ENCODE results near the gene CDKN2AIP. TPM values are rescaled to one million over a fixed set of nuclear protein-coding genes. Genes with fewer than 3 reads are reported as not detected.
A peak's percentile ranks its signal among the peaks of the same experiment; 100 is the strongest.

The CDKN2AIP gene
- total and polyA plus RNA-seq, 9 donors = 14.2 to 28.8 (median 19.2) TPM

DNA sequence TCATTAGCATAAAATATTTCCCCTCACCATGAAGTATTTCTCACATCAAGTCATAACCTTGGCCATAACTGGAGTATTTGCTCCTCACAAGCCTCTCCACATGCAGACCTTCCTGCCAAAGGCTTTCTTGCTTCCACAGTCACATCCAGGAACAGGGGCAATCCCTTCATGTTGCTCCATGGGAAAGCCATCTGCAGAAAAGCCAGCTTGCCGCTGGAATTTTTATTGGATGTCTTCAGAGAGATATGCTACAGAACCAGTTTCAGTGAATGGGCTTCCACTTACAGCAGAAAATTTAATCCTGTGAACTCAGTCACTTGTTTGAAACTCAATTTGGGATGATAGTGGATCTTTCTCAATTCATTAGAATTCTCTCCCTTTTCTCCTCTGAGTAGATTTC is 3.2 kb upstream of the CDKN2AIP start:
- intact Hi-C loops (cut with DNase I) = loop anchor here in 1 of 4 donors (10.0 kb wide), 1 partner anchor 64 kb away; the partner anchor contains the start of gene ING2
- 25 to 32% (median 32%) methylated on average over 1 of the region's 1 CpG for WGBS, 3 donors
- no peak for TF ChIP-seq POLR2A (IDR thresholded peaks at IDR 0.05)
- TF ChIP-seq, protein P1, sequence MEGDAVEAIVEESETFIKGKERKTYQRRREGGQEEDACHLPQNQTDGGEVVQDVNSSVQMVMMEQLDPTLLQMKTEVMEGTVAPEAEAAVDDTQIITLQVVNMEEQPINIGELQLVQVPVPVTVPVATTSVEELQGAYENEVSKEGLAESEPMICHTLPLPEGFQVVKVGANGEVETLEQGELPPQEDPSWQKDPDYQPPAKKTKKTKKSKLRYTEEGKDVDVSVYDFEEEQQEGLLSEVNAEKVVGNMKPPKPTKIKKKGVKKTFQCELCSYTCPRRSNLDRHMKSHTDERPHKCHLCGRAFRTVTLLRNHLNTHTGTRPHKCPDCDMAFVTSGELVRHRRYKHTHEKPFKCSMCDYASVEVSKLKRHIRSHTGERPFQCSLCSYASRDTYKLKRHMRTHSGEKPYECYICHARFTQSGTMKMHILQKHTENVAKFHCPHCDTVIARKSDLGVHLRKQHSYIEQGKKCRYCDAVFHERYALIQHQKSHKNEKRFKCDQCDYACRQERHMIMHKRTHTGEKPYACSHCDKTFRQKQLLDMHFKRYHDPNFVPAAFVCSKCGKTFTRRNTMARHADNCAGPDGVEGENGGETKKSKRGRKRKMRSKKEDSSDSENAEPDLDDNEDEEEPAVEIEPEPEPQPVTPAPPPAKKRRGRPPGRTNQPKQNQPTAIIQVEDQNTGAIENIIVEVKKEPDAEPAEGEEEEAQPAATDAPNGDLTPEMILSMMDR (IDR thresholded peaks at IDR 0.05) = no peak
- no peak for TF ChIP-seq EP300 (IDR thresholded peaks at IDR 0.05)
- H3K36me3 ChIP-seq = no peaks in the 10 kb centered on the region
- H3K4me1 ChIP-seq (ENCODE audit: insufficient read depth) = no peaks in the 10 kb centered on the region
- no peak overlapping the region for H3K27ac ChIP-seq
- no peak for DNase-seq
- H3K9me3 ChIP-seq = no peaks in the 10 kb centered on the region
- no peak overlapping the region for H3K4me3 ChIP-seq
- H3K27me3 ChIP-seq = no peaks in the 10 kb centered on the region

DNA sequence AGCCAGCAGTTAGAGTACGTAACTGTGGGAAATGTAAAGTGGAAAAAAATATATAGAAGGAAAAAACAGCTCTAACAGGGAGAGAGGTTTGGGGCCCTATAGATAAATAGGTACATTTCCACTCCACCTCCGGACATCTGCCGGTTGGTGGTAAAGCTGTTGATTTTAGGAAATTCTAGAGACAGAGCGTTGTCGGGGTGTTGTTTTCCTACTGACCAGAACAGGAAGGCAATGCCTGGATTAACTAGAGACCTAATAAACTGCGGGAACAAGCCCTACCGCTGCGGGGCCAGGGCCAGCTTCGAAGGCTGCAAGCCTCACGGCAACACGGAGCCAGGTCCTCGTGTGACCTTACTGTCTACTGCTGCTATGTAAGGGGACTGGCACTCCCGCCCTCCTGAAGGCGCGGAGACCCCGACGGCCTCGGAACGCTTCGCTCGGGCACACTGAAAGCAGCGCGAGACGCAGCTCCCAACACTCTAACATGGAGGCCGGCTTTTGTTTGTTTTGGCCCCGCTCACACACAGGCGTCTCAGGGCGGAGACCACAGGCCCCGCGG is 702 bp upstream of the CDKN2AIP start:
- H3K27me3 ChIP-seq = no peaks in the 10 kb centered on the region
- 1% methylated on average over 27 to 30 of the region's 30 CpGs for WGBS, 3 donors
- TF ChIP-seq EP300 (IDR thresholded peaks at IDR 0.05) (no peak), POLR2A (IDR thresholded peaks at IDR 0.05) (no peak)
- TF ChIP-seq, protein P1 (IDR thresholded peaks at IDR 0.05) = no peak
- no peaks in the 10 kb centered on the region for H3K36me3 ChIP-seq
- DNase-seq = no peak
- H3K4me1 ChIP-seq (ENCODE audit: insufficient read depth) = peaks cover 2% of the 10 kb centered on the region
- intact Hi-C loops (cut with DNase I) = loop anchor here in 1 of 4 donors (10.0 kb wide), 1 partner anchor 61 kb away; the partner anchor contains the start of gene ING2
- no peaks in the 10 kb centered on the region for H3K9me3 ChIP-seq
- H3K4me3 ChIP-seq = peak overlapping the region; percentile 93
- peak overlapping the region; percentile 84 to 99 for H3K27ac ChIP-seq

DNA sequence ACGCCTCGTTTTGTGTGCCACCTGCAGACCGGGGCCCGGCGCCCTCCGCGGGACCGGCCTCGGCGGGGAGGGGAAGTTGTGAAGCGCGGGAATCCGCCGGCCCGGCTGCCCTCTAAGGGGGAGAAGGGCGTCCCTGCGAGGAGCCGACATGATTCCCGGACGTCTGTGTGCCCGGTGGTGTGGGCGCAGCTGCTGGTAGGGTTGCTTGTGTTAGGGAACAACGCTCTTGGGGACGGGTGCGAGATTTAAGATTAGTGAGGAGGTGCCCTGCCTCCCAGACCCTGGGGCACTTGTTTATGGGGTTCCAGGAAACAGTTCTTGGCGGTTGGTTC is 627 bp downstream of the CDKN2AIP start:
- peak in 2 of 5 donors; percentile 40 to 46 for DNase-seq
- peaks cover 2% of the 10 kb centered on the region for H3K4me1 ChIP-seq (ENCODE audit: insufficient read depth)
- intact Hi-C loops (cut with DNase I) = loop anchor here in 1 of 4 donors (10.0 kb wide), 1 partner anchor 60 kb away; the partner anchor contains the start of gene ING2
- no peaks in the 10 kb centered on the region for H3K9me3 ChIP-seq
- no peaks in the 10 kb centered on the region for H3K27me3 ChIP-seq
- H3K36me3 ChIP-seq = no peaks in the 10 kb centered on the region
- H3K4me3 ChIP-seq = peak overlapping the region; percentile 93
- WGBS, 3 donors = 0 to 1% (median 0%) methylated on average over 26 of the region's 26 CpGs
- H3K27ac ChIP-seq = peak overlapping the region; percentile 84 to 99
- no peak for TF ChIP-seq EP300 (IDR thresholded peaks at IDR 0.05)

DNA sequence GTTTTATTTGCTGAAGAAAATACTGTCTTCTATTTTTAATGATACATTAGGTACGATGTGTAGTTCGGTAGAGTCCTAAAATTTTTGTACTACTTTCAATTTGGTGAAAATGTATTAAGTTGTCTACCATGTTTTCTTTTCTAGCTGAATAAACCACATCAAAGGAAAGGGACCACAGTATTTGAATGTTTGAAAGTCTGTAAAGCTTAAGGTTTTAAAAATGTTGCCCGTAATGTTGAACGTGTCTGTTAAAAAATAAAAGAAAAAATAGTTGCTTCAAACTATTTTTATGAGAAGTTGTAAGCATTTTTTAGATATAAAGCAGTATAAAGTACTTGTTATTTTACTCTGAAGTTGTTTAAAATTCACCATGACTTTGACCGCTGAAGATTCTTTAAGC is 3.2 kb downstream of the CDKN2AIP start:
- H3K27ac ChIP-seq = no peak overlapping the region
- peaks cover 2% of the 10 kb centered on the region for H3K4me1 ChIP-seq (ENCODE audit: insufficient read depth)

More for the DNA sequence above, 3.2 kb downstream of the CDKN2AIP start:
- Histone ChIP-seq H3K4me3 (no peak overlapping the region), H3K9me3 (no peaks in the 10 kb centered on the region), H3K27me3 (no peaks in the 10 kb centered on the region), H3K36me3 (no peaks in the 10 kb centered on the region)
- WGBS, 3 donors = 75 to 88% (median 75%) methylated on average over 5 of the region's 5 CpGs
- TF ChIP-seq, protein P1 (IDR thresholded peaks at IDR 0.05) = no peak
- TF ChIP-seq EP300 (IDR thresholded peaks at IDR 0.05) (no peak), POLR2A (IDR thresholded peaks at IDR 0.05) (no peak)
- DNase-seq = no peak
- intact Hi-C loops (cut with DNase I) = loop anchor here in 1 of 4 donors (10.0 kb wide), 1 partner anchor 57 kb away; the partner anchor contains the start of gene ING2
